Muscle of leg (tissue), 11 donors: ENCODE measurements around the gene LINS1. TPM values are rescaled to one million over a fixed set of nuclear protein-coding genes. Genes with fewer than 3 reads are reported as not detected.
A peak's percentile ranks its signal among the peaks of the same experiment; 100 is the strongest.

Experiments used
- DNase-seq: peaks from one replicate; pipeline ENCODE4 v3.0.0; 2013
- H3K27ac ChIP-seq: one replicate; pipeline ENCODE4 v1.5.1; 2013; ENCODE audit warnings: mild to moderate bottlenecking, low read length, control low read depth
- H3K27me3 ChIP-seq: one replicate; pipeline ENCODE4 v1.6.1; 2013; ENCODE audit warnings: low read length; ENCODE audit not compliant: control insufficient read depth, insufficient read depth
- H3K36me3 ChIP-seq: one replicate; pipeline ENCODE4 v1.6.1; 2013; ENCODE audit warnings: low read length; ENCODE audit not compliant: control insufficient read depth, insufficient read depth
- H3K4me1 ChIP-seq: one replicate; pipeline ENCODE4 v1.6.1; 2013; ENCODE audit warnings: low read length; ENCODE audit not compliant: control insufficient read depth, insufficient read depth
- H3K4me3 ChIP-seq: one replicate; pipeline ENCODE4 v1.5.1; 2013; ENCODE audit warnings: low read length, control low read depth
- H3K9me3 ChIP-seq: replicated peaks from 2 replicates; pipeline ENCODE4 v1.6.1; 2013; ENCODE audit warnings: low read depth, low read length; ENCODE audit not compliant: control insufficient read depth
- WGBS: methylation state at CpG from one replicate; pipeline ENCODE4 v1.1.5; 2013; ENCODE audit warnings: missing lambda C conversion rate; ENCODE audit not compliant: insufficient coverage; 5-methylcytosine and 5-hydroxymethylcytosine counted together
- polyA plus RNA-seq, 8 donors: library from polyadenylated mRNA; unstranded; fragments of 120-200 nt; gene quantifications; one replicate each; pipeline versions ENCODE4 v1.2.1 to v1.2.3, GENCODE V29; 2013; ENCODE audit warnings: inconsistent platforms in 1 of 8, low replicate concordance in 1 of 8; ENCODE audit not compliant: insufficient read length in 8 of 8, insufficient read depth in 1 of 8
- total RNA-seq: library from RNA; stranded (reverse); fragments of 120-200 nt; gene quantifications from one replicate; pipeline ENCODE4 v1.2.4, GENCODE V29; 2013

LINS1 gene
- total and polyA plus RNA-seq, 9 donors, result 11.3 to 17.3 (median 13.0) TPM

DNA sequence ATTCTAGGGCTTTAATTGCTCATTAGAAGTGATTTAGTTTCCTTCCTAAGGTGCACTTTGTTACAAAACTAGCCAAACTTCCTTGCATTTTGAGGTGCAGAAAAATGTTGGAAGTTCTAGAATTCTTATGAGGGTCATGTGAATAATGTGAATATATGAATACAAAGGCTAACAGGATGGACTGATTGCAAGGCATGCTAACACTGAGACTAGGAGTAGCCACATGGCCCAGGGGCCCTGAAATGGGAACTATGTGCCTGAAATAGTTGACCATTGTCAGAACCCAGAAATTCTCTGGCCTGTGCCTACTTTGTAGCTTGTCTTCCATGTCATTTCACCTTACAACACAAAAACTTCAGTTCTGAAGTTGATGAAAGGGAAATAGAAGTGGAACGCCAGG, 11.2 kb upstream of the LINS1 start:
- no CpG with 5 or more reads among the region's 1 CpG for WGBS
- H3K4me1 ChIP-seq, result no peaks in the 10 kb centered on the region
- H3K27ac ChIP-seq, result no peak overlapping the region
- peaks cover 28% of the 10 kb centered on the region for H3K36me3 ChIP-seq
- H3K27me3 ChIP-seq, result no peaks in the 10 kb centered on the region
- H3K4me3 ChIP-seq, result no peak overlapping the region
- DNase-seq, result no peak
- no peaks in the 10 kb centered on the region for H3K9me3 ChIP-seq

GRCh38 chr15:100612539-100612938, 10.6 kb upstream of the LINS1 start:
- no peak for DNase-seq
- Histone ChIP-seq H3K9me3 (no peaks in the 10 kb centered on the region), H3K27me3 (no peaks in the 10 kb centered on the region), H3K4me3 (no peak overlapping the region), H3K4me1 (no peaks in the 10 kb centered on the region), H3K27ac (no peak overlapping the region), H3K36me3 (peaks cover 33% of the 10 kb centered on the region)
- no CpG with 5 or more reads among the region's 2 CpGs for WGBS

DNA sequence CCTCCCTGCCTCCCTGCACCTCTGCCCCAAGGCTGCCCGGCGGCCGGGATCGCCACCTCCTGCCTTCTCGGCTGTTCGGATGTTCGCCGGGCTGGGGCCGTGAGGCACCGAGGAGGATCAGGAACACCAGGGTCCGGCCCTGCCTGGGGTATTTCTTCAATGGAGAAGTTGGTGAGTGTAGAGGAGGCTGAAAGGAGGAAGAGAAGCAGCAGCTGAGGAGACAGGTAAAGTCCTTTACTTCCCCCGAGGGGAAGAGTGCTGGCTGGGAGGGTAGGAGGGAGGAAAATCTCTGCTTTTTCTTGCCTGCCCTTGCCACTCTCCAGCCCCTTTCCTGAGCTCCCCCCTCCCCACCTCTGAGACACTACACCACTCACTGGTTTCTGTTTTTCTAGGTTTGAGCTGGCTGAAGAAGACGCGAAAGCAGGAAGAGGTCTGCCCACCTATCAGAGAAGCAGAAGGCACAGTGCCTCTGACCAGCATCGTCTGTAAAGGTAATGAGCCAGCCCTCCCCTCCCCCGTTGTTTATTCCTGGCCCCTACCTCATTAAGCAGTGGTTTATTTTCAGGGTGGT, 924 bp upstream of the LINS1 start:
- Histone ChIP-seq H3K4me1 (peaks cover 13% of the 10 kb centered on the region), H3K4me3 (peak overlapping the region; percentile 88)
- 0% methylated on average over 7 of the region's 16 CpGs for WGBS

GRCh38 chr15:100601617-100602063, 344 bp downstream of the LINS1 start:
- peaks cover 13% of the 10 kb centered on the region for H3K4me1 ChIP-seq
- WGBS, result 0% methylated on average over 20 of the region's 21 CpGs
- DNase-seq, result no peak

More for the DNA sequence above, 924 bp upstream of the LINS1 start:
- peaks cover 8% of the 10 kb centered on the region for H3K36me3 ChIP-seq
- DNase-seq, result no peak
- peak overlapping the region; percentile 80 for H3K27ac ChIP-seq
- H3K27me3 ChIP-seq, result no peaks in the 10 kb centered on the region
- H3K9me3 ChIP-seq, result no peaks in the 10 kb centered on the region

DNA sequence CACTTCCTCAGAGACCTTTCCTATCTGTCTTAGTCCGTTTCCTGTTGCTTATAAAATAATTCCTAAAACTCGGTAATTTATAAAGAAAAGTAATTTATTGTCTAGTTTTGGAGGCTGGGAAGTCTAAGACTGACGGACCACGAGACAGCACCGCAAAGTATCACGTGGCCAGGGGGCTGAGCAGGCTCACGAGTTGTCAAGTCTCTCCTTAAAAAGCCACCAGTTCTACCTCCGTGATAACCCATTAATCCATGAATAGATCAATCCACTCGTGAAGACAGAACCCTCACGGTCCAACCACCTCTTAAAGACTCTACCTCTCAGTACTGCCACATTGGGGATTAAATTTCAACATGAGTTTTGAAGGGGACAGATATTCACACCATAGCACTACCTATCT, 821 bp downstream of the LINS1 start:
- no peaks in the 10 kb centered on the region for H3K9me3 ChIP-seq
- peaks cover 2% of the 10 kb centered on the region for H3K36me3 ChIP-seq
- no CpG with 5 or more reads among the region's 10 CpGs for WGBS
- H3K27me3 ChIP-seq, result no peaks in the 10 kb centered on the region
- H3K27ac ChIP-seq, result peak overlapping the region; percentile 90
- peak overlapping the region; percentile 94 for H3K4me3 ChIP-seq
- peaks cover 13% of the 10 kb centered on the region for H3K4me1 ChIP-seq
- DNase-seq, result no peak

More at GRCh38 chr15:100601617-100602063, 344 bp downstream of the LINS1 start:
- Histone ChIP-seq H3K4me3 (peak overlapping the region; percentile 94), H3K9me3 (no peaks in the 10 kb centered on the region), H3K27ac (peak overlapping the region; percentile 90), H3K36me3 (peaks cover 2% of the 10 kb centered on the region), H3K27me3 (no peaks in the 10 kb centered on the region)

DNA sequence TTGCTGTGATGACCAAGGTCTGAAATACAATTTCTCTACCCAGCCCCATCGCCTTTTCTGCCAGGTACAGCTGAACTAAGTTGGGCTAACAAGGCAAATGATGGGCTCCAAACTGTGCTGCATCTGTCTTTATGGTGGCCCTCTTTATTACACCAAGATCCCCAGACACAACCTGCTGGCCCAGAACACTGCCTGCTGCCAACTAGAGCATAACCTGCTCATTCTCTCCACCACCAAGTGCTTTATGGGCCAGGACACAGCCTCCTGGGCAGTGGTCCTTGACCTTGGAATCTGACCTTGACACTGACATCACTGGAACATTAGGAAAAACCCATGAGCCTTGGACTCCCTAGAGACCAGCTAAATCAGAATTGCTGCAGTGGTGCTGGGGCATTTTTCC, 3.3 kb downstream of the LINS1 start:
- Histone ChIP-seq H3K4me1 (peaks cover 13% of the 10 kb centered on the region), H3K27ac (no peak overlapping the region), H3K27me3 (no peaks in the 10 kb centered on the region), H3K4me3 (no peak overlapping the region), H3K36me3 (no peaks in the 10 kb centered on the region), H3K9me3 (no peaks in the 10 kb centered on the region)
- no peak for DNase-seq
- WGBS, result 100% methylated on average over 1 of the region's 1 CpG

GRCh38 chr15:100597862-100598261, 4.1 kb downstream of the LINS1 start:
- Histone ChIP-seq H3K4me1 (peaks cover 8% of the 10 kb centered on the region), H3K27me3 (no peaks in the 10 kb centered on the region), H3K9me3 (no peaks in the 10 kb centered on the region), H3K4me3 (no peak overlapping the region), H3K27ac (no peak overlapping the region), H3K36me3 (no peaks in the 10 kb centered on the region)
- no peak for DNase-seq
- no CpG with 5 or more reads among the region's 3 CpGs for WGBS

DNA sequence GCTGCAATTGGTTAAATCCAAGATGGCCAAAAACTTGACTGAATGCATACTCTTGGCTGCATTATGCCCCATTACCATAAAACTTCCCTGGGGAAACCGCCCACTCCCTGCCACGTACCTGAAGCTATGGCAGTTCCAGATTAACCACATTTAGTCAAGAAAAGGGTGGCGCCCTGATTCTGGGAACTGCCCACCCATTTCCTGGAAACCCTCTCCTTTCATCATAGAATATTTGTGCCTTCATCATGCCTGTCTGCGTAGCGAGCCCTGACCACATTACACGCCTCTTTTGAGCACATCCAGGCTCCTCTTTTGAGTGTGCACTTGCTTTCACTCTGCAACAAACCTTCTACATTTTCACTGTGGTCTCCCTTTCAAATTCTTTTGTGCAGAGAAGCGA, 5.2 kb downstream of the LINS1 start:
- WGBS, result 81% methylated on average over 7 of the region's 7 CpGs
- Histone ChIP-seq H3K4me1 (peaks cover 8% of the 10 kb centered on the region), H3K36me3 (no peaks in the 10 kb centered on the region), H3K4me3 (no peak overlapping the region), H3K9me3 (no peaks in the 10 kb centered on the region), H3K27ac (no peak overlapping the region), H3K27me3 (no peaks in the 10 kb centered on the region)
- DNase-seq, result no peak

DNA sequence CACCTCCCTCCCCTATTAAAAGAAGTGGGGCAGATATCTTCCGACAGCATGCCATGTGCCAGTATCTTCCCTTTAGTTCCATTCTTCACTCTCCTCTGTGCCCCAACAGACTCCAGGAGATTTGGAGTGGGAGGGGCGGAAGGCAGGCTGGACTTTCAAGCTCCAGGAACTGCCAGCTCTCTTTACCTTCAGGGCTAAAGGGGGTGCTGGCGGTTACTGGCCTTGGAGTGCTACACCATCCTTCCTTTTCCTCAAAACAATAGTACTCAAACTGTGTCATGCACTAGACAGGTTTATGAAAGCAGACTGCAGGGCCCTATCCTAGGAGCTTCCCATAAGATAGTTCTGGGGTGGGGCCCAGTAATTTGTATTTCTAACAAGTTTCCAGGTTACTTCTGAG, 6.0 kb downstream of the LINS1 start:
- no peaks in the 10 kb centered on the region for H3K27me3 ChIP-seq
- H3K4me3 ChIP-seq, result no peak overlapping the region
- no peak for DNase-seq
- H3K9me3 ChIP-seq, result peaks cover 2% of the 10 kb centered on the region
- no peak overlapping the region for H3K27ac ChIP-seq
- 100% methylated on average over 1 of the region's 3 CpGs for WGBS
- H3K36me3 ChIP-seq, result no peaks in the 10 kb centered on the region
- peaks cover 4% of the 10 kb centered on the region for H3K4me1 ChIP-seq

- H3K27ac ChIP-seq, result no peak overlapping the region
- no peak overlapping the region for H3K4me3 ChIP-seq
- no peaks in the 10 kb centered on the region for H3K27me3 ChIP-seq
- WGBS, result no CpG with 5 or more reads among the region's 2 CpGs
- no peaks in the 10 kb centered on the region for H3K36me3 ChIP-seq
- H3K4me1 ChIP-seq, result no peaks in the 10 kb centered on the region
- no peak for DNase-seq
- peaks cover 23% of the 10 kb centered on the region for H3K9me3 ChIP-seq
Observed at GRCh38 chr15:100593431-100593830, 8.6 kb downstream of the LINS1 start.

GRCh38 chr15:100592898-100593297, 9.1 kb downstream of the LINS1 start:
- no peaks in the 10 kb centered on the region for H3K4me1 ChIP-seq
- no peaks in the 10 kb centered on the region for H3K36me3 ChIP-seq
- no CpG with 5 or more reads among the region's 3 CpGs for WGBS
- peaks cover 26% of the 10 kb centered on the region for H3K9me3 ChIP-seq
- H3K27me3 ChIP-seq, result no peaks in the 10 kb centered on the region
- H3K4me3 ChIP-seq, result no peak overlapping the region
- DNase-seq, result no peak
- H3K27ac ChIP-seq, result no peak overlapping the region
